Upper lobe of left lung (tissue), 6 donors: ENCODE data around the gene SERPINB8. TPM values are rescaled to one million over a fixed set of nuclear protein-coding genes. Genes with fewer than 3 reads are reported as not detected.

ENCODE experiments used
- ATAC-seq, 2 donors: fragments of 200-7000 bp; cut with Tn5 transposase; one replicate each; pipeline ENCODE4 v1.9.1; 2022; ENCODE audit warnings: mild to moderate bottlenecking in 2 of 2, moderate library complexity in 2 of 2; ENCODE audit not compliant: low FRiP score in 2 of 2
- DNase-seq, 2 donors: peaks; one replicate each; pipeline ENCODE4 v3.0.0-alpha.2; 2019 to 2020
- H3K27ac ChIP-seq, 4 donors: fragments of 200-600 bp; sonication (generic); one replicate each; pipeline ENCODE4 v1.5.1; 2016 to 2019
- H3K27me3 ChIP-seq, 4 donors: fragments of 200-600 bp; sonication (generic); one replicate each; pipeline ENCODE4 v1.5.1; 2017 to 2019
- H3K36me3 ChIP-seq, 4 donors: fragments of 200-600 bp; sonication (generic); one replicate each; pipeline ENCODE4 v1.5.1; 2016 to 2019
- H3K4me1 ChIP-seq, 4 donors: fragments of 200-600 bp; sonication (generic); one replicate each; pipeline ENCODE4 v1.5.1; 2018 to 2019
- H3K4me3 ChIP-seq, 4 donors: fragments of 200-600 bp; sonication (generic); one replicate each; pipeline ENCODE4 v1.5.1; 2017 to 2019; ENCODE audit warnings: mild to moderate bottlenecking in 2 of 4, moderate library complexity in 1 of 4
- H3K9me3 ChIP-seq, 4 donors: fragments of 200-600 bp; sonication (generic); one replicate each; pipeline ENCODE4 v1.5.1; 2018 to 2019
- EP300 ChIP-seq, 4 donors: sonication (generic); formaldehyde crosslinking; IDR thresholded peaks; one replicate each; pipeline ENCODE4 v1.5.1; 2017; ENCODE audit warnings: antibody characterized with exemption in 4 of 4, control low read depth in 2 of 4
- POLR2A ChIP-seq, 4 donors: fragments of 450-650 bp; IDR thresholded peaks; one replicate each; pipeline ENCODE4 v1.5.1; 2016 to 2017; ENCODE audit warnings: antibody characterized with exemption in 4 of 4, mild to moderate bottlenecking in 2 of 4
- POLR2AphosphoS5 ChIP-seq, 2 donors: sonication (generic); formaldehyde crosslinking; IDR thresholded peaks; one replicate each; pipeline ENCODE4 v1.5.1; 2017; ENCODE audit warnings: antibody characterized with exemption in 2 of 2
- WGBS, 2 donors: methylation state at CpG; one replicate each; pipeline ENCODE4 v1.1.5; 2017 to 2018; 5-methylcytosine and 5-hydroxymethylcytosine counted together
- total RNA-seq, 6 donors: library from RNA; depleted of rRNA in 4 of 6; stranded (reverse); fragments of >200 nt in 4 of 6; gene quantifications; one replicate each; pipeline versions ENCODE4 v1.1.0 to v1.2.1, GENCODE V29; 2016 to 2021
- TF ChIP-seq, protein P1 (sequence below), 6 experiments: fragments of 450-650 bp in 4 of 6; fragments of 200-600 bp in 2 of 6; sonication (generic) in 2 of 6; IDR thresholded peaks; one replicate each; pipeline ENCODE4 v1.5.1; 2016 to 2019; ENCODE audit warnings: antibody characterized with exemption in 6 of 6
- donor health status: DM: no; HTN: no; CAD: no; lungs with moderate emphysema.
- donor health status: DM: no; HTN: yes; CAD: no; lungs with severe emphysema.

Gene SERPINB8
- total RNA-seq, 6 donors from 2014 or later, result 8.4 to 33.7 (median 22.4) TPM

DNA sequence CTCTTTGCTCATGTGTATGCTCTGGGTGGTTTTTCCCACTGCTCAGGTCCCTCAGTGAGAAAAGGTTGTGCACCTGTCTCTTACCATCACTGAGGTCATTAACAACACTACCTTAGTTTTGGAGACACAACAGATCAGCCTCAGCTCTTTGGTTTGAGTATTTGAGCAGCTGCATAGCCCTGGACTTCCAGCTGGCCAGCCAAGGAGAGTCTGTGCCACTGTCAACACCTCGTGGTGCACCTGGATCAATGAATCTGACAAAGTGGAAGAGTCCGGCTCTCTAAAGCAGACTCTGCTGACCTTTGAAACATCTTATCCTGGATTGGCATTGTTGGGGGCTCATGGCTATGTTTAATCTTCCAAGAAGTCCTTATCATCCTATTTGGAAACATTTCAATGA, 30.0 kb downstream of the SERPINB8 start:
- no peak overlapping the region for H3K4me3 ChIP-seq
- H3K27ac ChIP-seq, result no peak overlapping the region
- peaks cover 0 to 7% (median 0%) of the 10 kb centered on the region in 4 donors for H3K27me3 ChIP-seq
- WGBS, 2 donors, result 64 to 86% methylated on average over 2 of the region's 2 CpGs
- DNase-seq (no peak), ATAC-seq (no peak)
- H3K9me3 ChIP-seq, result peaks cover 0 to 12% (median 7%) of the 10 kb centered on the region in 4 donors
- no peaks in the 10 kb centered on the region for H3K4me1 ChIP-seq
- no peaks in the 10 kb centered on the region for H3K36me3 ChIP-seq
- TF ChIP-seq EP300 (IDR thresholded peaks at IDR 0.05) (no peak), POLR2AphosphoS5 (IDR thresholded peaks at IDR 0.05) (no peak), POLR2A (IDR thresholded peaks at IDR 0.05) (no peak)
- TF ChIP-seq, protein P1, sequence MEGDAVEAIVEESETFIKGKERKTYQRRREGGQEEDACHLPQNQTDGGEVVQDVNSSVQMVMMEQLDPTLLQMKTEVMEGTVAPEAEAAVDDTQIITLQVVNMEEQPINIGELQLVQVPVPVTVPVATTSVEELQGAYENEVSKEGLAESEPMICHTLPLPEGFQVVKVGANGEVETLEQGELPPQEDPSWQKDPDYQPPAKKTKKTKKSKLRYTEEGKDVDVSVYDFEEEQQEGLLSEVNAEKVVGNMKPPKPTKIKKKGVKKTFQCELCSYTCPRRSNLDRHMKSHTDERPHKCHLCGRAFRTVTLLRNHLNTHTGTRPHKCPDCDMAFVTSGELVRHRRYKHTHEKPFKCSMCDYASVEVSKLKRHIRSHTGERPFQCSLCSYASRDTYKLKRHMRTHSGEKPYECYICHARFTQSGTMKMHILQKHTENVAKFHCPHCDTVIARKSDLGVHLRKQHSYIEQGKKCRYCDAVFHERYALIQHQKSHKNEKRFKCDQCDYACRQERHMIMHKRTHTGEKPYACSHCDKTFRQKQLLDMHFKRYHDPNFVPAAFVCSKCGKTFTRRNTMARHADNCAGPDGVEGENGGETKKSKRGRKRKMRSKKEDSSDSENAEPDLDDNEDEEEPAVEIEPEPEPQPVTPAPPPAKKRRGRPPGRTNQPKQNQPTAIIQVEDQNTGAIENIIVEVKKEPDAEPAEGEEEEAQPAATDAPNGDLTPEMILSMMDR (IDR thresholded peaks at IDR 0.05), result no peak

GRCh38 chr18:64002581-64002980, 32.7 kb downstream of the SERPINB8 start:
- no peaks in the 10 kb centered on the region for H3K9me3 ChIP-seq
- H3K4me1 ChIP-seq, result no peaks in the 10 kb centered on the region
- ATAC-seq (no peak), DNase-seq (peak in 1 of 2 donors; percentile 79)
- WGBS, 2 donors, result 41 to 70% methylated on average over 13 to 23 of the region's 41 CpGs
- peaks cover 0 to 7% (median 0%) of the 10 kb centered on the region in 4 donors for H3K27me3 ChIP-seq
- no peak overlapping the region for H3K27ac ChIP-seq
- H3K4me3 ChIP-seq, result no peak overlapping the region
- no peak for TF ChIP-seq EP300 (IDR thresholded peaks at IDR 0.05)
- TF ChIP-seq POLR2A (IDR thresholded peaks at IDR 0.05), result no peak
- TF ChIP-seq, protein P1 (IDR thresholded peaks at IDR 0.05), result no peak
- TF ChIP-seq POLR2AphosphoS5 (IDR thresholded peaks at IDR 0.05), result no peak
- no peaks in the 10 kb centered on the region for H3K36me3 ChIP-seq

GRCh38 chr18:64009305-64009704, 39.4 kb downstream of the SERPINB8 start:
- no peaks in the 10 kb centered on the region for H3K9me3 ChIP-seq
- 97% methylated on average over 3 of the region's 3 CpGs for WGBS, 2 donors
- no peak overlapping the region for H3K27ac ChIP-seq
- no peaks in the 10 kb centered on the region for H3K4me1 ChIP-seq
- no peak for ATAC-seq
- H3K36me3 ChIP-seq, result no peaks in the 10 kb centered on the region
- no peak overlapping the region for H3K4me3 ChIP-seq
- H3K27me3 ChIP-seq, result no peaks in the 10 kb centered on the region
- no peak for DNase-seq
- TF ChIP-seq POLR2AphosphoS5 (IDR thresholded peaks at IDR 0.05) (no peak), EP300 (IDR thresholded peaks at IDR 0.05) (no peak), POLR2A (IDR thresholded peaks at IDR 0.05) (no peak)
- TF ChIP-seq, protein P1 (IDR thresholded peaks at IDR 0.05), result no peak

DNA sequence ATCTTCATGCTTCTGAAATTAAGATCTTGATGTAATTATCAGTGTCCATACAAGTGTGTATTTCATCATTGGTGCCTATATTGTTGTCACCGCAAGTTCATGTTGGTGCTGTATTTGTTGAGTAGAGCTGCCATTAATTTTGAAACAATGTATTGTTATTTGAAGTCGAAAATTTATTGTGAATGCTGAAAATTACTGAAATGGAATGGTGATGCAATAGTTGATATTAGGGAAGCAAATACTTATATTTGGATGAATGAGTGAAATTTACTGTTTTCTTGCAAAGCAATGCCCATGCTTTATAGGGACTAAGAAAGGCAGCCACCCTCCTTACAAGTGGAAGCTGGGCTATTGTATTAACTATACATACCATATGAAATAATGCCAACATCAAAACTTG, 41.6 kb downstream of the SERPINB8 start:
- Histone ChIP-seq H3K9me3 (no peaks in the 10 kb centered on the region), H3K36me3 (no peaks in the 10 kb centered on the region), H3K27ac (no peak overlapping the region), H3K4me3 (no peak overlapping the region), H3K27me3 (no peaks in the 10 kb centered on the region), H3K4me1 (no peaks in the 10 kb centered on the region)
- 88 to 93% methylated on average over 2 of the region's 2 CpGs for WGBS, 2 donors
- DNase-seq, result no peak
- no peak for ATAC-seq
- no peak for TF ChIP-seq POLR2AphosphoS5 (IDR thresholded peaks at IDR 0.05)
- TF ChIP-seq, protein P1 (IDR thresholded peaks at IDR 0.05), result no peak
- no peak for TF ChIP-seq POLR2A (IDR thresholded peaks at IDR 0.05)
- no peak for TF ChIP-seq EP300 (IDR thresholded peaks at IDR 0.05)

GRCh38 chr18:64017870-64018269, 48.0 kb downstream of the SERPINB8 start:
- TF ChIP-seq POLR2AphosphoS5 (IDR thresholded peaks at IDR 0.05) (no peak), EP300 (IDR thresholded peaks at IDR 0.05) (no peak)
- TF ChIP-seq, protein P1 (IDR thresholded peaks at IDR 0.05), result peak in 3 of 6 experiments; percentile 12 to 22 (median 17)
- 20 to 23% methylated on average over 1 of the region's 1 CpG for WGBS, 2 donors
- no peak for ATAC-seq
- Histone ChIP-seq H3K36me3 (no peaks in the 10 kb centered on the region), H3K27me3 (no peaks in the 10 kb centered on the region), H3K4me3 (no peak overlapping the region), H3K9me3 (no peaks in the 10 kb centered on the region), H3K27ac (no peak overlapping the region), H3K4me1 (no peaks in the 10 kb centered on the region)
- DNase-seq, result no peak
